AG10803 (cell line): ENCODE measurements around the gene ZNF548.

ENCODE experiments used
- DNase-seq: peaks from one replicate; pipeline ENCODE4 v3.0.0; 2010; ENCODE audit warnings: low read depth
- H3K4me3 ChIP-seq: 2 replicates; pipeline ENCODE4 v1.5.1; 2011; ENCODE audit warnings: mild to moderate bottlenecking, low read length, control low read depth
- CTCF ChIP-seq: conservative IDR thresholded peaks from 2 replicates; pipeline ENCODE4 v1.5.1; 2011; ENCODE audit warnings: mild to moderate bottlenecking, low read length, control low read depth, inconsistent platforms

ZNF548 gene

GRCh38 chr19:57403737-57404563, 14.3 kb downstream of the ZNF548 start:
- no peak for TF ChIP-seq CTCF
- H3K4me3 ChIP-seq: no peak overlapping the region
- DNase-seq: no peak

GRCh38 chr19:57406516-57407123, 17.0 kb downstream of the ZNF548 start:
- peak; percentile 45 for DNase-seq
- no peak overlapping the region for H3K4me3 ChIP-seq
- TF ChIP-seq CTCF: peak; percentile 82

- peak; percentile 90 for DNase-seq
- no peak for TF ChIP-seq CTCF
- peak within 1 kb of the TSS; percentile 94 for H3K4me3 ChIP-seq
Measured at GRCh38 chr19:57410877-57411671, 21.4 kb downstream of the ZNF548 start, which contains the start of gene ZNF17. ZNF17 (plus strand) TSS chr19:57411161; CDS start chr19:57413616, 2,455 bp downstream.

GRCh38 chr19:57419439-57419838, 29.8 kb downstream of the ZNF548 start:
- no peak for TF ChIP-seq CTCF
- H3K4me3 ChIP-seq: no peak overlapping the region
- DNase-seq: no peak

- no peak overlapping the region for H3K4me3 ChIP-seq
- no peak for DNase-seq
- no peak for TF ChIP-seq CTCF
Measured at GRCh38 chr19:57421037-57421436, 31.4 kb downstream of the ZNF548 start.

- peak; percentile 11 for DNase-seq
- no peak for TF ChIP-seq CTCF
- peak overlapping the region; percentile 91 for H3K4me3 ChIP-seq
Measured at GRCh38 chr19:57434386-57435061, 44.9 kb downstream of the ZNF548 start.
